GM12801 (cell line): Measurements from ENCODE around the gene CRIP2.

Experiments
- TF ChIP-seq, protein P1 (sequence below): IDR thresholded peaks from one replicate; pipeline ENCODE4 v1.5.1; 2011; ENCODE audit warnings: control low read depth; ENCODE audit not compliant: insufficient read length; ENCODE audit errors: extremely low read depth

Gene CRIP2

DNA sequence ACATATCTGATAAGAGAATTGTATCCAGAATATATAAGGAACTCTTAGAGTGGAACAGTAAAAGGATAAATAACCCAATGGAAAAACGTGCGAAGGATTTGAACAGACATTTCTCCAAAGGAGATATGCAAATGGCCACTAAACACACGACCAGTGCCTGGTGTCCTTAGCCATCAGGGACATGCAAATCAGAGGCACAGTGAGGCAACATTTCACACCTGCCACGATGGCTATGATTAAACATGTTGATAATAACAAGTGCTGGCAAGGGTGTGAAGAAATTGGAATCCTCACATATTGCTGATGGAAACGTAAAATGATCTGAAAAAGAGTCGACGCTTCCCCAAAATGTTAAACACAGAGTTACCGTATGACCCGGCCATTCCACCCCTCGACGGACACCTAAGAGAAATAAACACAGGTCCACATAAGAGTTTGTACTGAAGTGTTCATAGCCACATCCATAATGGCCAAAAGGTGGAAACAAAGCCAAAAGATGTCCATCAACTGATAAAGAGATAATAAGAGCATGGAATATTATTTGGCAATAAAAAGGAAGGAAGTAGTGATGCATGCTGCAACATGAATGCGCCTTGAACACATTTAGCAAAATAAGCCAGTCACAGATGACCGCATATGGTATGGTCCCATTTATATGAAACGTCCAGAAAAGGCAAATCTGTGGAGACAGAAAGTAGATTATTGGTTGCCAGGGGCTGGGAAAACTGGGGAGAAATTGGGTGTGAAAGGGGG, 45.5 kb downstream of the CRIP2 start:
- TF ChIP-seq, protein P1, sequence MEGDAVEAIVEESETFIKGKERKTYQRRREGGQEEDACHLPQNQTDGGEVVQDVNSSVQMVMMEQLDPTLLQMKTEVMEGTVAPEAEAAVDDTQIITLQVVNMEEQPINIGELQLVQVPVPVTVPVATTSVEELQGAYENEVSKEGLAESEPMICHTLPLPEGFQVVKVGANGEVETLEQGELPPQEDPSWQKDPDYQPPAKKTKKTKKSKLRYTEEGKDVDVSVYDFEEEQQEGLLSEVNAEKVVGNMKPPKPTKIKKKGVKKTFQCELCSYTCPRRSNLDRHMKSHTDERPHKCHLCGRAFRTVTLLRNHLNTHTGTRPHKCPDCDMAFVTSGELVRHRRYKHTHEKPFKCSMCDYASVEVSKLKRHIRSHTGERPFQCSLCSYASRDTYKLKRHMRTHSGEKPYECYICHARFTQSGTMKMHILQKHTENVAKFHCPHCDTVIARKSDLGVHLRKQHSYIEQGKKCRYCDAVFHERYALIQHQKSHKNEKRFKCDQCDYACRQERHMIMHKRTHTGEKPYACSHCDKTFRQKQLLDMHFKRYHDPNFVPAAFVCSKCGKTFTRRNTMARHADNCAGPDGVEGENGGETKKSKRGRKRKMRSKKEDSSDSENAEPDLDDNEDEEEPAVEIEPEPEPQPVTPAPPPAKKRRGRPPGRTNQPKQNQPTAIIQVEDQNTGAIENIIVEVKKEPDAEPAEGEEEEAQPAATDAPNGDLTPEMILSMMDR: no peak

DNA sequence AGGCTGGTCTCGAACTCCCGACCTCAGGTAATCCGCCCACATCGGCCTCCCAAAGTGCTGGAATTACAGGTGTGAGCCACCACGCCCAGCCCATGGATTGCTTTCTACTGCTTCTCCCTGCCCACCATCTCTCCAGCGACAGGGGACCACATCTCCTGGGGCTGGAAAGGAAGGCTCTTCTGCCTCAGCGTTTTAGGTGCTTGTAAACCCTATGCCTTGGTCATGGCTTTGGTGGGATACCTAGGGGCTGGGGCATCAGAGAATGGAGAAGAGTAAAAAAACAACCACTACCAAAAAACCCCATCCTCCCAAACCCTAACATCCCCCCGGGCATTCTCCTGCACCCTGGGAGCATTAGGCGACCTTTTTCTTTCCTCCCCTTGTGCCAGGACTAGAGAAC, 50.7 kb downstream of the CRIP2 start:
- TF ChIP-seq, protein P1: no peak

DNA sequence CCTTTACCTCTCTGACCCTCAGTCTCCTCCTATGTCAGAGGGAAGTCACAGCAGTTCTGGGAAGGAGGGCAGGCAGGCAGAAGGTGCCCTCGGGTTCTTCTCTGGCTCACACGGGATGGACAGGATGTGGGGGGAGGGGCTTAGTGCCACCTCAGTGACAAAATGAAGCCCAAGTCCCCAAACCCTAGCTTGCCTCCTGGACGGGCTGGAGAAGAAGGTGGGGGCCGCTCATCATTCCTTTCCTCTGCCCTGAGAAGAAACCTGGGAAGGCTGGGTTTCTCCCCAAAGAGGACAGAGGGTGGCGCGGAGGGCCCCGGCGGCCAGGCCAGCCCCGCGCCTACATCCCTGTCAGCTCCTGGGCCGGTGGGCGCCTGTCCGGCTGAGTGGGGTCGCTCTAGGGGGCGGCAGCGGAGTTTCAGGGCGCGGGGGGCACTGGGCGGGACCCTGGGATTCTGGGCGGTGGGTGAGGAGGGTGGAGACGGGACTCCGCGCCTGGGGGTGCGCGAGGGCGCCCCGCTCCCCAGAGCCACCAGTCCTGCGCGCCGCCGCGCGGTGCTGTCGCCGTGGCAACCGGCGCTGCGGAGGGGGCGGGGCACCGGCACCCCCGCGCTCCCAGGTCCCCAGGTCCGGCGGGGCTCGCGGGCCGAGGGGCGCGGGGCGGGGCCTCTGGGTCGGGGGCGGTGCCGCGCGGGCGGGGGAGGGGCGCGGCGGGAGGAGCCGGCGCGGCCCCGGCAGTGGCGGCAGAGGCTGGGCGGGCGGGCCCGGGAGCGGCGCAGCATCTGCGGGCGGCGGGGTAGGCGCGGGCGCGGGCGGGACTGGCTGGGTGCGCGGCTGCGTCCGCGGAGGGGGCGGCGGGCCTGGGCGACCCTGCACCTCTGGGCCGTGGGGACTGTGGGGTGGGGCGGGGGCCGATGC, 51.5 kb downstream of the CRIP2 start, which contains the start of gene TMEM121:
Gene TMEM121, plus strand, starts transcription at position 723 of the 915 bp plus-strand sequence. CDS start 2,252 bp downstream, outside the sequence.
- TF ChIP-seq, protein P1: no peak

DNA sequence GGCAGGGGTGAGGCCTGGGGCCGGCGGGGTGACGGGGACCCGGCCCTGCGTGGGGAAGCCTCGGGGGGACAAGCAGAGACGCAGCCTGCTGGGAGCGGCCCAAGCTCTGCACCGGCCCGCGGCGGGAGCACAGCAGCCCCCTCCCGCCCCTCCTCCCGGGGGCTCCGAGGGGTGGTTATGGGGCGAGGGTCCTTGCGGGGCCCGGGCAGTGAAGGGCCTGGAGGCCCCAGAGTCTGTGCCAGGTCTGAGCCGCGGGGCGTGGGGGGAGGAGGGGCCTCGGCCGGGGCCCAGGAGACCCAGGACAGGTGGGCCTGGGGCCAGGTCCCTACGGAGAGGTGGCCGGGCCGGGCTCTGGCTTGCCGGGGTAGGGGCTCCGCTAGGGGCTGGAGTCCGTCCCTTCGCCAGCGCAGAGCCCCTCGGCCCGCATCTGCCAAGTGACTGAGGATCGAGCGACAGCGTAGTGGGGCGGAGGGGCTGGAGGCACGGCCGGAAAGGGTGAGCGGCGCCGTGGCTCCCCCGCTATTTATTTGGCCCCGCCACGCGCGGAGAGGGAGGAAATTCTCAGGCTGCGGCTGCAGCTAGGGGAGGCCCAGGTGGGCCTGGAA, 52.3 kb downstream of the CRIP2 start:
- TF ChIP-seq, protein P1: no peak

DNA sequence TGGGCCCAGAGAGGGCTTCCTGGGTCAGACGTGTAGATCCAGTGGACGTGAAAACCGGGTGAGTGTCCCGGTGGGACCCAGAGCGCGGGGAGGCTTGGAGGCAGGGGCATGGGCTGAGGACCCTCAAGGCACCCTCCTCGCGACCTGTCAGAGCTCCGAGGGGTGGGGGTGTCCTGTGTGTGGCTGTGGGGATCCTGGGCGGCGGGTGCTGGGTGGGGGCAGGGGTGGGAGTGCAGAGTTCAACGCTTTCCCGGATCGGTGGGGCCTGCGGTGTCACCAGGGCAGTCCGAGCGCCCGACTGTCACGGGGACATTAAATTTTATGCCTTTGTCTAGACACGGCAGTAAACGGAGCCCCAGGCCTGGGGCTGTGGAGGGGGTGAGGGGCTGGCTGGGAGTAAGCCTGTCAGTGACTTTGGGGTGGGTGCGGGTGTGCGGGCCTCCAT, 52.8 kb downstream of the CRIP2 start:
- TF ChIP-seq, protein P1: no peak

DNA sequence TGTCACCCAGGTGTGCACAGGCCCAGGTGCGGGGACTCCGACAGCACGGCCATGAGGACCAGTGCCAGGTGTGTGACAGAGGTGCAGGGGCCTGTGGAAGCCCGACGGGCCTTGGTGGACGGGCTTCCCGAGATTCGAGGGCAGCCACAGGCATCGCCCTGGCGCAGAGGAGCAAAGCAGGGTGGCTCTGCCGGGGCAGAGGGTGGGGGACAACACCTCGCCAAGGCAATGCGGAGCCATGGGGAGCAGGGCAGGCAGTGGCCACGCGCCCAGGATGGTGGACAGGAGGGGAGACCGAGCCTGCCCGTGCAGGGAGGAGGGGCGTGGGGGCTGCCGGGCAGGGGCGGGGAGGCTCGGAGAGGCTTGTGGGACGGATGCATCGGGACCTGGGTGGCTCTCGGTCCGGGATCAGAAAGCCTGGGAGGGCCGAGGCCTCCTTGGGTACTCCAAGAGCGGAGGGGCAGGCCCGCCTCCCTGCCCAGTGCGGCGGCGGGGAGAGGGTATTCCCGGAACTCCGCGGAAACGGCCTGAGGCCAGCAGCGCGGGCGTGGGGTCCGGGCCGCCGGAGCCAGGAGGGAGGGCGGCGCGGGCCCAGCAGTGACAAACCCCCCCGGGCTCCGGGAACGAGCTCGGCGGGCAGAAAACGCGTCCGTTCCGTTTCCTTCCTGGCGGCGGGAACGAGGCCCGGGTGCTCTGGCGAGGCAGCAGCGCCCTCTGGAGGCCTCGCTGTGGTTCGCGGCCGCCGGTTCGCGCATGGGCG, 53.4 kb downstream of the CRIP2 start:
- TF ChIP-seq, protein P1: no peak
